T-helper 2 cell (primary cell): ENCODE data around the gene NTM.
A peak's percentile ranks its signal among the peaks of the same experiment; 100 is the strongest.

Experiments used
- DNase-seq, 5 experiments: peaks; one replicate each; pipeline versions ENCODE4 v3.0.0 to v3.0.0-alpha.2; 2012 to 2022

NTM gene

DNA sequence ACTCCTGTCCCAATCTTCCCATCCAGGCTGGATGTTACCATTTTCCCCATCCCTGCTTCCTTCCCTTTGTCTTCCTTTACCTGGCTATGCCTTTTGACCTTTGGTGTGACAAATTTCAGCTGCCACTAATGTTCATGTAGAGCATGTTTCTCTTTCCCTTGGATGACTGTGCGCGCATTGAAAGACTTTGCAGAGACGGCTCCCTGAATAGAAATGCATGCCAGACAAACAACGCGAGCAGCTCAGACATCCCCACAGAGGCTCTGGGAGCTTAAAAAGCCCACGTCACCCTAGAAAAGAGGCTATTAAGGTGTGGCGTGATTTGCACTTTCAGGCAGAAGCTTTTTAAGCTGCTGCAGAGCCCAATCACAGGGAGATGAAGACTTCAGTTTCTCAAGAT lies 202.0 kb downstream of the NTM start:
- no peak for DNase-seq

DNA sequence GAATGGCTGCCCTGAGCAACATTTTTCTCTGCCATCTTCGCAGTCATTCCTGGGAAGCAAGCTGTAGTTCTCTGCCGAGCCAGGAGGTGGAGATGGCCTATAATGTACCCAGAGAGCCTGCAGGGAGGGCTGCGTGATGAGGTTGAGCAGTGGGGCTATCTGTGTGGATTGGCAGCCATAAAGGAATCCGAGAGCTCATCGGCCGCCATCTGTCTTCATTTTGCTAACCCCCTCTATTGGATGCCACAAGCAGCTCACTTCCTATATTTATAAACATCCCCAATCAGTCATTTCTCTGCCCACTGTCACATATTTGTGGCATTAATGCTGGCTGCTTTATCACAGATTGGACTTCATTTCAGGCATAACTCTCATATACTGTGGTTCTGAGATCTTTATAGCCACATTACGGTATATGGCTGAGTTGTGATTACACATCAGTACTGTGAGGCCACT lies 209.5 kb downstream of the NTM start:
- DNase-seq = peak in 1 of 5 experiments; percentile 2

DNA sequence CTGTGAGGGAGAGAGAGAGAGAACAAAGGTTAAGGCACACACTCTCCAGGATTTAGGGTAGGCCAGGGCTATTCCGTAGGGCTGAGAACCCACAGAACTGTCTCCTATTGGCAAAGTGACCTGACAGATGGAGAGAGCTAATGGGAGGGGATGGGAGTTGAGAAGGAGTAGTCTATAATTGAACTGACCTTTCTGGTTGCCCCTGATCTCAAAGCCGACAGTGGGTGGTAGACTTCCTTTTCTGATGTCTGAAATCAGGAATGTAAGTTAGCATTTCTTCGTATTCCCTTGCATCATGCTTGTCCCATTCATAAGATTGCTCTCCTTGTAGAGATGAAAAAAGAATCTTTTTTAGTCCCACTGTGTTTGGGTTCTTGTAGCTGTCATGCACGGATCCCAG lies 210.1 kb downstream of the NTM start:
- no peak for DNase-seq

DNA sequence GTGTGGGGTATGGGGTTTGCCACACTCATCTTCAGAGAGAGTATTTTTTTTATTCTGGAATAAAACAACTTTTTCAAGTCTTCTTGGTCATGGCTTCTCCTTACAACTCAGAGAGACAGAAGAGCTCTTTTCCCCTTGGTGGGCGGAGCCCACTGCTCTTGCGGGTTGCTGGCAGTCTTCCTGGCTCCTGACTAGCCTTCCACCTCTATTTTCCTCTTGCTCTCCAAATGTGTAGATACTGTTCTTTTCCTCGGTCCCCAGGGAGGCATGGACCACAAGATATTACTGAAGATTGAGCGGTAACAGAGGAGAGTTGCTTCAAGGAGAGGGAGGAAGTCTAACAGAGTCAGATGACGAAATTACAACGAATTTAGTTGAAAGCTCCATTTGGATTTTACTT lies 210.6 kb downstream of the NTM start:
- no peak for DNase-seq

DNA sequence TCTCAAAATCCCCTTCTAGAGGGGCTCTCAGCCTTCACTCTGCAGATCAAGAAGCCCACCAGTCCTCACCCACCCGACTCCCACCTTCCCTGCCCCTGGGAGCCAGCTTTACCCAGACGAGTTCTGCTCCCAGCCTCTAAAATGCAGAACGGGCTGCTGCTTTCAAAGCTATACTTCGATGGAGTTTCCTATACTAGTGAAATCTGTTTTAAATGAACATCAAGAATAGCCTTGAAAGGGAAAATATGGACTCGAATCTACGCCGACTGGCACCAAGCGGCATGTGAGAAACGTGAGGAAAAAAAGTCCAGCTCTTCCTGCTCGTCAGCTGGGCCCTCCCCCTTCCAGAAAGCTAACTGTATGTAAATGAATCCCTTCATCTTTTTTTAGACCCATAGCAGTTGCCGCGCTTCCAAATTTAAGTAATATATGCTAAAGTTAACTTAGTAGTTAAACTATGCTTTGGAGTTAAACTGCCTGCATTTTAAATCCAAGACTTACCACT lies 211.7 kb downstream of the NTM start:
- no peak for DNase-seq

DNA sequence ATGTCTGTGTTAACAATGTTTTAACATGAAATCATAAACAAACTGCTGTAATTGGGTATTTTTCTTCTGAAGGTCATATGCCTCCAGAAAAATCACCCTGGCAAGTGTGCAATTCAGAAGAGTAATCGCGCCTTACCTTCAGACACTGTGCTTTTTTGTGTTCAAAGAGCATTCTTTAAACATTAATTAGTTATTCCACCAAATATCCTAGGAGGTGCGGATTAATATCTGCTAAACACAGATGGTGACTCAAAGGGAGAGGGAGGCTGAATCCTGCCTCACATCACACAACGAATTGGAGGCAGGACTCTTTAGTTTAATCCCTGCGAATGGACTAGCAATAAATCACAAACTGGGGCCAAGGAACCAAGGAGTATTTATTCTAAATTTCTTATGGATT lies 213.0 kb downstream of the NTM start:
- DNase-seq = no peak

DNA sequence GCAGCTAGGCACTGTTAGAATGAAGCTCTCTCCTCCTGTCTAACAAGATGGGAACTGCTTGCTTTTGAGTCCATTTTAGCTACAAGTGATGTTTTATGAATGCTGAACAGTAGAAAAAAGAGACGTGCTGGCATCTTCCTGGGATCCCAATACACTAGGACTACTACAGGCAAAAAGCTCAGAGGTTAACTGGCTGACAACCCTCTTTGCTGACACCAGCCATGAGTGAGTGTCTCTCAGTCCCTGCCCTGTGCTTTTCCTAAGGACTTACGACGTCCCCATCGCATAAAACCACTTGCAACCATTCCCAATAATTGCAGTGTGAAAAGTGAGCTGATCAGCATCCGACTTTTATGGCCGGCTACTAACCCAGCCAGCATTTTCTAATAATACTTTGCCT lies 213.5 kb downstream of the NTM start:
- no peak for DNase-seq

DNA sequence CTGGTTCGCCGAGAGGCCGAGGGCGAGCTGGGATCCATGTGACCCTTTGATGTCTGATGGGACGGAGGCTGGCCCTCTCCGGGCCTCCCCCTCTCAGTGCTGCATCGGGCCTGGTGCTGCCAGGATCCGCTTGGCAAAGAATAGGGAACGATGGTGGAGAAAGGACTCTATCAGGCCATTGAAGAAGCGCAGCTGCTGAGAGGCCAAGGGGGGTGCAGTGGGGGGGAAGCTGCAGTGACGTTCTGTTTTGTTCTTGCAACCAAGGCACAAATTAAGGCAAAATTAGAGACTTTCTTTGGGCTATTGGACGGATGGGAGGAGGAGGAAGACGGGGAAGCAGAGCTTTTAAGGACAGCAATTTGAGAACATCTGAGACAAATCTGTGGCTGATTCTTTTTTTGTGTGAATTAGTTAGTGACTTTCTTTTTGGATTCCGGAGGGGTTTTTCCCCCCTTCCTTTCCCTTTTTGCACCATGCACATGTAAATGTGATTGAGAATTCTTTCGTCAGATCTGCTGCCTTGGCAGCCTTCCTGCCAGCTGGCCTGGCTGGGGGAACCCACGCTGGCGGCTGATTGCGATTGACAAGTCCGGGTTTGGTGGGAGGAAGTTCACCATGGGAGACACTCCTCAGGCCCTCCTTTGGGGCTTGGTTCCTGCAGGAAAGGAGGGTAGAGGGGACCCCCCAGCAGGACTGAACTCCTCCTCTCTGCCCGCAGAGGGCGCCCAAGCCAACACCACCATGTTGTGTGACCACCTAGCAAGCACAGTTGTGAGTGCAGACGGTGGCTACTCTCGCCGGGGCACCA lies 214.6 kb downstream of the NTM start:
- no peak for DNase-seq

DNA sequence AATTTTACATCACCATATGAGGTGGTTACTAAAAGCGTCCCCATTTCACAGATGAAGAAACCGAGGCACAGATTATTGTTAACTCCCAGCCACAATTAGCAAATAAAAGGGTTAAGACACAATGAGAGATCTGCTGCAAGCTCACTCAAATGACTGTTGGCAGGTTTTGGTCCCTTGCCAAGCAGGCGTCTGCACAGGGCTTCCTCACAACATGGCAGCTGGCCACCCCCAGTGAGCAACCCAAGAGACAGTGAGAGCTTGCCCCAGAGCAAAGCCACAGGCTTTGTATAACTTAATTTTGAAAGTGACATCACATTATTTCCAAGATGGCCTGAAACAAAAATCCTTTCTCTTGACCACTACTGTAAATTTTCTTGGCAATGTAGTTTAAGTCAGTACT lies 217.6 kb downstream of the NTM start:
- no peak for DNase-seq

DNA sequence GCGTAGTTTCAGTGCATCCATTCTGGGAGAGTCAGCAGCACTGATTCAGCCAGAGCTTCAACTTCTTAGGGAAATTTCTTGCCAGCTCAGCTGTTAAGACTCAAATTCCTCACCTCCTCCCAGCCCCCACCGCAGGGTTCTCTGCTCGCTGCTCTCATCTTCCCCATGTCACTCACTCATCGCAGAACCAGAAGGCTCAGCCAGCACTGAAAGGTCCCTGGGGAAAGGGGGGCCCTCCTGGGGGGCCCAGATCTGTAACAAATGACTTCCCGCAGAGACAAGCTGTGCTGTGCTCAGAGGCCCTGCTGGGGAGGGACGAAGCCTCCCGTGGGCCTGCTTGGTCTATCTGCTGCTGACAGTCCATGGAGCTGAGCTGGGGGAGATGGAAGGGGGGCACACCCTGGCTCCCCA lies 220.6 kb downstream of the NTM start:
- DNase-seq = no peak

DNA sequence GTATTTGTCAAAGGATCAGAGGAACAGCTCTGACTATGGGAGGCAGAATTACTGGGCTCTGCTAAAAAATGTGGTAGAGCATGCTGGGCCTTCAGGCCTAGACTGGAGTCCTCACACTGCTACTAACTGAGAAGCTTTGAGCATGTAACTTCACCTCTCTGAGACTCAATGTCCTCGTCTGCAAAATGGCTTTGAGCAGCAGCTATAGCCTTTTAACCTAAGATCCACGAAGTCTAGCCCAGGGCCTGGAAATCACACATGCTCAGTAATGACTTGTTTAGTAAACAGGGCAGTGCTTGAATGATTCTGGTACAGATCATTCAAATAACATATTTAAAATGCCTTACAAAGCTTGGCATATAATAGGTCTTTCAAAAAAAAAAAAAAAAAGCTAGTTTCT lies 221.7 kb downstream of the NTM start:
- DNase-seq = no peak

DNA sequence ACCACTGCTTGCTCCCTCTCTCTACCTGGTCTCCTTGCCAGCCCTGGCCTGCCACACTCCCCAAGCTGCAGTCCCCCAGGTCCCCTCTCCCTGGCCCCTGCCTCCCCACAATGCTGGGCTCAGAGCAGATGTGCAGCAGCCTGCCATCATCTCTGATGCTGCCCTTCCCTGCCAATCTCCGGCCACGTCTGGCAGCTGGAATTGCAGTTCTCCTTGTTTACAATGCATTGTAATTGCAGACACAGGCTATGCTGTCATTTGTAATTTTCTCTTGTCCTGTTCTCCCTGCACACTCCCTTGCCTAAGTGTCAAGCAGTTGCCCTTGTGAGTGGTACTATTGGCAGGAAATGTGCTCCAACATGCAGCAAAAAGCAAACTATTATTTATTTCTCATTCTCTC lies 222.3 kb downstream of the NTM start:
- DNase-seq = no peak

DNA sequence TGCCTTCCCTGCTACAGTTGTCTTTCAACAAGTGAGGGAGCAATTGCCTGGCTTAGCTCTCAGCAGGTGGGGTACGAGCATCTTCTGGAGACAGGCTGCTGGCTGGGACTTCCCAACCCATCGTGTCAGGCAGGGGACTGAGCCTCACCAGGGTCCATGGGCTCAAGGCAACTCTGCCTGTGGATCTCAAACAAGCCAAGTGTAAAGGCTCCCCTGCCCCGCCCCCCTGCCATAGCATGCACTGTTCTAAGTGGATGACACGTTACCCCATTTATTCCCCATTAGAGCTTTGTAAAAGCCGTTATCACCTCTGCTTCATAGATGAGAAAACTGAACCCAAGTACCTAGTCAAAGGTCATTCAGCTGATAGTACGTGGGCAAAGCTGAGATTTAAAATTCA lies 222.9 kb downstream of the NTM start:
- DNase-seq = no peak

DNA sequence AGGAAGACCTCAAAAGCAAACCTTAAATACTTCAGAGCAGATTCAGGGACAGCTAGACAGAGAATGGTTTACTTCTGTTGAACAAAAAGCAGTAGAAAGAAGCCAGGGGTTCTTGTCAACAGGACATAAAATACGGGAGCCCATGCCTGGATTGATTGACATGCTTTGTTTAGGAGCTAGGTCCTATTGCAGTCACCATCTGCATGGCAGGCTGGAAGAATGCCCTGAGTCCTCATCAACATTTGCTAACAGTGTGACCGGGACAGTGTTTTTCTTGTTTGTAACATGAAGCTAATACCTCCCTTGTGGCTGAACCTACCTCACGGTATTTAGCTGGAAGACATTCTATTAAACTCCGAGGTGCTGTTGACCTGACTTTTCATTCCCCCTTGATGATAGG lies 225.4 kb downstream of the NTM start:
- DNase-seq = no peak

DNA sequence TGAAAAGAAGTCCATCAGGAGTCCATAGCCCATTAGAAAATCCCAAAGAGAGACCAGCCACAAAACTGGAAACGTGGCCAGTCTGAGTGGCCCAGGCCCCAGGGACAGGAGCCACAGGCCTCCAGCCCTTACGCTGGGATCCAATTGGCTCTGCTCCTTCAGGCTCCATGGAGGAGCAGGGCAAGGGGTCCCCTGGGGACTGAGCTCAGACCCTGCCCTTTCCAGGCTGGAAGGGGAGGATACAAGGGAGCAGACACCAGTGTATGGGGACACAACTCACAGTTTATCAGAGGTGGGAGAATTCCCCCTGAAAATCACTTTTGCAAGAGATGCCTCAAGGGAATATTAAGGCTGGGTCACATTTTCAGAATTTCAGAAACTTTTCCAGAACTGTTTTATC lies 227.5 kb downstream of the NTM start:
- no peak for DNase-seq

DNA sequence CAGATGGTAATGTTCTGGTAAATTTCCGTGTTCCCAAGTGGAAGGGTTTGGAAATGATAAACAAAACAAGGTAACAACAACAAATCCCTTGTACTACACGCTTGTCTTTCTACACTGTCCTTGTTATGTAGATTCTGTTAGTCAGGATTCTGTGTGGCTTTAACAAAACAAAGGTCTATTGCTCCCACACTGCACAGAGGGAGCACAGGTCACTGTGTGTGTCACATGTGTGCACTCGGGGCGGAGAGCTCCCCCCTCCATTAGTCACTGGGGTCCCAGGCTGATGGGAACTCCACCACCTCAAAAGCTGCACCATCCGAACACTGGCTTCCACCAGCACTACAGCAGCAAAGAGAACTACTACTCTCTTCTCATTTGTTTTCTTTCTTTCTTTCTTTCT lies 227.9 kb downstream of the NTM start:
- no peak for DNase-seq

DNA sequence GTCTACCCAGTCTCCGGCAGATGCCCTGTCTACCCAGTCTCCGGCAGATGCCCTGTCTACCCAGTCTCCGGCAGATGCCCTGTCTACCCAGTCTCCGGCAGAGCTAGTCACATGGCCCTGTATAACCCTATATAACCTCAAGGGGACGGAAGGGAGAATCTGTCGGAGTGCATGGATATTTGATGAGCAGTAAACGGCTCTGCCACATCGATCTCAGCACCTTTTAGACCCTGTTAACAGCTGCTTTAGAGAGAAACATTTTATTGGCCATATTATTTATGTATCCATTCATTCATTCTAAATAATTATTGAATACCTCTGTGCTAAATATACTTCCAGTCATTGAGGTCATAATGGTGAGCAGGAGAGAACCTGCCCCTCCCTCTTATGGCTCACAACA lies 228.9 kb downstream of the NTM start:
- DNase-seq = no peak

DNA sequence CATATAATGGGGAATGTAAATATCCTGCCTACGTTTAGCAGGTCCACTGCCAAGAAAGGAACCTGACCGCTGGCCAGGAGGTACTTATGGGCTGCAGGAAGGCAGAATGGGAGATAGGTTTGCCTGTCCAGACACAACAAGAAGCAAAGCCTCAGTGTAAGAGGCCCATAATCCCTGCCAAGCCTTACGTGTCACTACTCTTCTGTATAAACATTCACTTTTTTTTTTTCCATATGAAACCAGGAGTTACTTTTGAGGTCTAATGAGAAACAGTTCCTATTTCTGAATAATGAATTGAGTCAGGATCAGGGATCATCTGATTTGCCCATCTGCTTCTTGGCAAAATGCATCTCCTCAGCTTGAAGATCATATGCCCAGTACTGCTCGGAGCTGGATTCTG lies 230.2 kb downstream of the NTM start:
- DNase-seq = no peak

DNA sequence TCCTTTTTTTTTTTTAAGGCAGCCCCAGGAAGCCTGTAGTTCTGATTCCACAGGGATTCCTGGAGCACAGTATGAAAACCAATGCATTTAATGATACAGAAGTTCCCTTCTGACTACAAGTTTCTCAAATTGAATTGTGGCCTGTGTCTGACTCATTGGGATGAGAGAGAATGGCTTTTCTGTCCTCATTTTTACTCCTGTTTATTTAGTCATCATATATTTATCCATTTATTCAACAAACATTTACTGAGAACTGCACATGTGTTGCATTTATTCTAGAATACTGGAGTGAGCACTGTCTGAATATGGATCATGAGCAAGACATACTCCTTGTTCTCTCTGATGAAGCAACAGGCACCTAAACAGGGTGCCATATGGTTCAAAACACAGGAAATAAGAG lies 231.2 kb downstream of the NTM start:
- no peak for DNase-seq

DNA sequence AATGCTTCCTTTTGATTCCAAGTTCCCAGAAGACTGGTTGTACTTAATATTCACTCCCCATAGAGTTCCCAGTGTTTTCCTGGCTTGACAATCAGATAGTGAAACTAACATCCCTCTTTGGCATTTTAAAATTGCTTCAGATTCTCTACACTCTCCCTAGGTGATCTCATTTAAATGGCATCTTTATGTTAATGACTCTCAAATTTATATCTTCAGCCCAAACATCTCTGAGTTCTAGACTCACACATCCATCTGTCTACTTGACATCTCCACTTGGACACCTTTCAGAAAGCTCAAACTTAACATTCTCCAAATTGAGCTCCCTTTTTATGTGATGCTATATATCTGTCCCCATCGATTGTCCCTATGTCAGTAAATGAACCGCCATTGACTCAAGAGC lies 232.0 kb downstream of the NTM start:
- no peak for DNase-seq

DNA sequence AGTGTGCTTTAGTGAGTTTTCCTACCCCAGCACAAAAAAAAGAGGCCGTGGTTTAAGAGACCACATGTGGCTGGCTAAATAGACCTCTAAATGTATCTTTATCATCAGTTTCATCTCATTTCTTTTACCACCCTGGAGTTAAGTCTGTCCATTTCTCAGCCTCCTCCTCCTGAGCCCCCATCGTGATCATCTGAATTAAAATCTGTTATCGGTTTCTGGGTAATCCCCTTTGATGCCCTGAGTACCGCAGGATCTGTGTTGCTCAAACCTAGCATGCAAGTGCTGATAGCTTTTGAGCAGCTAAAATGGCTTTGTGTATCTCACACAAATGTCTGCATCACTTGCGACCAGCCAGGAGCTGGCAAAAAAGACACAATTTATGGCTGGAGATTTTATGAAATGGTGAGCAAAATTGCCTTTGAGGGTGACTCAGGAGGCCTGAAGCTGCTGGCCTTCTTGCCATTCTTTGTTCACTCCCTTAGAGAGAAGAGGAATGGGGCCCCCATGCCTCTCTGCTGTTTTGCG lies 236.5 kb downstream of the NTM start:
- no peak for DNase-seq

DNA sequence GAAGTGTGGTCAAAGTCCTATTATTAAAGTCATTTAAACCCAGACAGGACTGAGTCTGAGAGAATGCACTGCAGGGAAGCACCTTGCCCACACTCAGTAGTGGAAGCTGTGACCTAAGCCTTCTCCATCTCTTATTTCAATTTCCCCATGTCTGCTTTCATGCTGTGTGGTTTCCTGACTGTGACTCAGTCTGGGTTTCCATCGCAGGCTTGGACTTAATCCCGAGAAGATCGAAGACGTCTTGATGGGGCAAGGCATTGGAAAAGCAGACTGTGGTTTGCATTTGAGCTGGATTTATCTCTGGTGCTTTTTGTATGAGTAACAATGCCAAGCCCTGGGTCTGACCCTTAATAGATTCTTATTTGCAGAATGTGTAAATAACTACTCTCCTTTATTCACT lies 238.9 kb downstream of the NTM start:
- no peak for DNase-seq

DNA sequence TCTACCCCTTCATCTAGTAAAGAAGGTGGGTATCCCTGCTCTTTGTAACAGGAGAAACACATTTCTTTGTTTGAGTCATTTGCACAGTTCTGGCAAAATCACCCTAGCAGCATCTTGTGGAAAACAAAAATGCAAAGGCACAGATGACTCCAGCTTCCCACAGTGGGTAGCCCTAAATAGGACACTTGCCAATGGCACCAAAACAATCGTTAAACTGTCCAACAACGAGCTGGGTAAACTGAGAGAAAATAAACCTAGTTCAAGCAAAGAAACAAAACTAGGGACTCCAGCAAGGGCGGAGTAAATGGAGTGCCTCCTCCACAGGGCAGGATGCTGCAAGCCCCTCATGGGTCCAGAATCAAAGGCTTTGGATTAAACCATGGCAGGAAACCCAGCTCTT lies 239.5 kb downstream of the NTM start:
- DNase-seq = no peak

DNA sequence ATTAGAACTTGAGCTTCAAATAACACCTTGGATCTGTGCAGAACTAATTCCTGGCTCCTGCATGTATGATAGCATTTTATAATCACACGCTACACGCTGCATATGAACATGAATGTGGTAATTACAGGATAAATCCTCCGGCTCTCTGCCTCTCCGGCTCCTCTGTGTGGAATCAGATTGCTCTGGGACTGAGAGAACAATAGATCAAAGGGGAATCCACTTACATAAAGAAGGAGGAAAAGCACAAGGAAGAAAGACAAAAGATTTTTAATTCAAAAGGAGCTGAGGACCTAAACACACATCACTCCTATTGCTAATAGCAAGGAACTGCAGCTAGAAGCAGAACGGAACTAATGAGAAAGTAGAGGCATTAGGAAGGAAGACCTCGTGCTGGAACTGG lies 240.9 kb downstream of the NTM start:
- DNase-seq = no peak

DNA sequence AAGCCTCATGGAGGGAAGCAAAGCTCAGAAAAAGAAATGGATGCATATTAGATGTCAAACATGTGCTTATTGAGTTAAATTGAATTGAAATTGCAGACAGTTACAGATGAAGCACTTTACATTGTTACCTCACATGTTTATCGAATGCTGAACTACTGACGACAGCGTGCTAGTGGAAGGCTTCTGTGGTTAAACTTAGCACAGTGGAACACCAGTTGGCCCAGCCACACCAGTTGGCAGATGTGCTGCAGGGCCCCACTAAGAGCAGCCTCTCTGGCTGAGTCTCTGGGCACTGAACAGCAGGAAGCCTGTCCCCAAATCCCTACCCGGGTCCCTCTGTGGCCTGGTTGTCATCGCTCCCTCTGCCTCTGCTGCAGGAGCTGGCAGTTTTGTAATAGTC lies 242.1 kb downstream of the NTM start:
- peak in 1 of 5 experiments; percentile 18 for DNase-seq
